Natural killer cell (primary cell): ENCODE results near the gene PPP1R13B. TPM values are rescaled to one million over a fixed set of nuclear protein-coding genes. Genes with fewer than 3 reads are reported as not detected.

Experiments
- ATAC-seq, 3 donors: fragments of 150-1000 bp in 2 of 3; fragments of 200-7000 bp in 1 of 3; cut with Tn5 transposase; 1 replicate in 1 of 3; 2 replicates in 2 of 3; pipeline ENCODE4 v1.10.0; 2021; ENCODE audit warnings: mild to moderate bottlenecking in 2 of 3, moderate library complexity in 2 of 3
- DNase-seq, 2 donors: peaks; one replicate each; pipeline versions ENCODE4 v3.0.0 to v3.0.0-alpha.2; 2013 to 2021; ENCODE audit warnings: mixed read lengths in 1 of 2
- H3K27ac ChIP-seq: one replicate; pipeline ENCODE4 v1.5.1; 2013; ENCODE audit warnings: mild to moderate bottlenecking, low read length
- H3K27me3 ChIP-seq: one replicate; pipeline ENCODE4 v1.6.1; 2013; ENCODE audit warnings: low read length; ENCODE audit not compliant: control insufficient read depth, insufficient read depth
- H3K36me3 ChIP-seq: one replicate; pipeline ENCODE4 v1.6.1; 2013; ENCODE audit warnings: low read length; ENCODE audit not compliant: control insufficient read depth, insufficient read depth
- H3K4me1 ChIP-seq: one replicate; pipeline ENCODE4 v1.6.1; 2013; ENCODE audit warnings: low read length; ENCODE audit not compliant: control insufficient read depth, insufficient read depth
- H3K4me3 ChIP-seq: one replicate; pipeline ENCODE4 v1.5.1; 2013; ENCODE audit warnings: low read length
- H3K9me3 ChIP-seq: one replicate; pipeline ENCODE4 v1.6.1; 2013; ENCODE audit warnings: low read length; ENCODE audit not compliant: control insufficient read depth, insufficient read depth
- H3K27ac Mint-ChIP-seq, 2 donors: one replicate each; pipeline ENCODE4 v1.8.0; 2022; ENCODE audit warnings: mild to moderate bottlenecking in 2 of 2, mixed read lengths in 2 of 2, moderate library complexity in 1 of 2
- H3K27me3 Mint-ChIP-seq, 2 donors: one replicate each; pipeline ENCODE4 v1.8.0; 2022; ENCODE audit warnings: low read depth in 2 of 2, mixed read lengths in 2 of 2
- H3K36me3 Mint-ChIP-seq: one replicate; pipeline ENCODE4 v1.8.0; 2022; ENCODE audit warnings: mixed read lengths
- H3K4me1 Mint-ChIP-seq, 2 donors: one replicate each; pipeline ENCODE4 v1.8.0; 2022; ENCODE audit warnings: mixed read lengths in 2 of 2
- H3K4me3 Mint-ChIP-seq: one replicate; pipeline ENCODE4 v1.8.0; 2022; ENCODE audit warnings: mild to moderate bottlenecking, moderate library complexity, mixed read lengths
- H3K9me3 Mint-ChIP-seq, 2 donors: one replicate each; pipeline ENCODE4 v1.8.0; 2022; ENCODE audit warnings: mixed read lengths in 2 of 2
- CTCF ChIP-seq: fragments of 200-600 bp; IDR thresholded peaks from one replicate; pipeline ENCODE4 v1.8.0; 2022; ENCODE audit warnings: antibody characterized with exemption
- WGBS: methylation state at CpG from one replicate; pipeline ENCODE4 v1.1.7; 2013; ENCODE audit warnings: missing lambda C conversion rate; ENCODE audit not compliant: insufficient coverage; 5-methylcytosine and 5-hydroxymethylcytosine counted together
- intact Hi-C: fragments of 100-400 bp; cut with micrococcal nuclease; formaldehyde crosslinking; loops from one replicate; pipeline ENCODE4 v1.14.2; 2022
- total RNA-seq, 4 donors: library from RNA; stranded (reverse); fragments of 120-200 nt in 1 of 4; gene quantifications; one replicate each; pipeline versions ENCODE4 v1.2.3 to v1.2.4, GENCODE V29; 2013 to 2022

The PPP1R13B gene
- total RNA-seq, 3 donors from 2014 or later (not counting 1 experiment from before 2014, with no cell fraction given), result 26.5 to 35.5 (median 31.7) TPM

- H3K36me3 ChIP-seq, result no peaks in the 10 kb centered on the region
- Mint-ChIP-seq H3K9me3 (no peaks in the 10 kb centered on the region), H3K36me3 (no peaks in the 10 kb centered on the region), H3K4me3 (no peak overlapping the region), H3K27me3 (no peaks in the 10 kb centered on the region), H3K4me1 (peaks cover 10 to 14% of the 10 kb centered on the region in 2 donors), H3K27ac (no peak overlapping the region)
- no peaks in the 10 kb centered on the region for H3K27me3 ChIP-seq
- H3K4me1 ChIP-seq, result no peaks in the 10 kb centered on the region
- no peak overlapping the region for H3K27ac ChIP-seq
- H3K9me3 ChIP-seq, result no peaks in the 10 kb centered on the region
- peak; percentile 28 to 84 for DNase-seq
- no peak overlapping the region for H3K4me3 ChIP-seq
- intact Hi-C loops, result loop anchor here (1.0 to 5.0 kb wide), 3 partner anchors 102 to 193 kb away; no protein-coding TSS in a partner anchor
- WGBS, result 47% methylated on average over 5 of the region's 6 CpGs
- TF ChIP-seq CTCF, result peak; percentile 89
- peak; percentile 73 to 96 (median 80) for ATAC-seq
Observed at GRCh38 chr14:103808403-103809001, 38.9 kb downstream of the PPP1R13B start.

GRCh38 chr14:103806805-103807204, 40.6 kb downstream of the PPP1R13B start:
- H3K4me1 Mint-ChIP-seq, result peaks cover 10 to 14% of the 10 kb centered on the region in 2 donors
- Histone ChIP-seq H3K36me3 (no peaks in the 10 kb centered on the region), H3K4me3 (no peak overlapping the region), H3K9me3 (no peaks in the 10 kb centered on the region), H3K27me3 (no peaks in the 10 kb centered on the region), H3K4me1 (no peaks in the 10 kb centered on the region), H3K27ac (no peak overlapping the region)
- no peak overlapping the region for H3K4me3 Mint-ChIP-seq
- intact Hi-C loops, result loop anchor here (5.0 kb wide), 1 partner anchor 170 kb away; no protein-coding TSS in a partner anchor
- ATAC-seq, result no peak
- no peaks in the 10 kb centered on the region for H3K9me3 Mint-ChIP-seq
- no peaks in the 10 kb centered on the region for H3K36me3 Mint-ChIP-seq
- no peak overlapping the region for H3K27ac Mint-ChIP-seq
- 31% methylated on average over 5 of the region's 5 CpGs for WGBS
- no peaks in the 10 kb centered on the region for H3K27me3 Mint-ChIP-seq
- no peak for TF ChIP-seq CTCF
- DNase-seq, result no peak

GRCh38 chr14:103805708-103806107, 41.7 kb downstream of the PPP1R13B start:
- Histone ChIP-seq H3K4me3 (no peak overlapping the region), H3K27me3 (no peaks in the 10 kb centered on the region), H3K9me3 (no peaks in the 10 kb centered on the region), H3K36me3 (no peaks in the 10 kb centered on the region), H3K4me1 (no peaks in the 10 kb centered on the region), H3K27ac (no peak overlapping the region)
- Mint-ChIP-seq H3K36me3 (no peaks in the 10 kb centered on the region), H3K4me1 (peaks cover 16 to 20% of the 10 kb centered on the region in 2 donors), H3K9me3 (no peaks in the 10 kb centered on the region), H3K27ac (no peak overlapping the region), H3K4me3 (no peak overlapping the region), H3K27me3 (no peaks in the 10 kb centered on the region)
- DNase-seq (no peak), ATAC-seq (no peak)
- TF ChIP-seq CTCF, result no peak
- WGBS, result no CpG with 5 or more reads among the region's 1 CpG
- intact Hi-C loops, result loop anchor here (5.0 kb wide), 1 partner anchor 172 kb away; no protein-coding TSS in a partner anchor

- ATAC-seq (no peak), DNase-seq (no peak)
- Histone ChIP-seq H3K4me3 (no peak overlapping the region), H3K36me3 (no peaks in the 10 kb centered on the region), H3K9me3 (no peaks in the 10 kb centered on the region), H3K4me1 (no peaks in the 10 kb centered on the region), H3K27me3 (no peaks in the 10 kb centered on the region), H3K27ac (no peak overlapping the region)
- TF ChIP-seq CTCF, result no peak
- H3K4me3 Mint-ChIP-seq, result no peak overlapping the region
- intact Hi-C loops, result no loop called here
- peaks cover 16 to 20% of the 10 kb centered on the region in 2 donors for H3K4me1 Mint-ChIP-seq
- no peaks in the 10 kb centered on the region for H3K27me3 Mint-ChIP-seq
- no peaks in the 10 kb centered on the region for H3K36me3 Mint-ChIP-seq
- H3K9me3 Mint-ChIP-seq, result no peaks in the 10 kb centered on the region
- H3K27ac Mint-ChIP-seq, result no peak overlapping the region
Observed at GRCh38 chr14:103803661-103804060, 43.7 kb downstream of the PPP1R13B start.
